HepG2 (cell line): Measurements from ENCODE around the gene IZUMO4.

Experiments used
- HES4 ChIP-seq: sonication (generic); formaldehyde crosslinking; IDR thresholded peaks from 2 replicates; pipeline ENCODE4 v1.9.0; 2021; ENCODE audit warnings: mild to moderate bottlenecking, missing genetic modification reagents, borderline replicate concordance
- RAD21 ChIP-seq: fragments of 450-650 bp; formaldehyde crosslinking; IDR thresholded peaks from 2 replicates; pipeline ENCODE4 v1.5.0; 2020; ENCODE audit warnings: mild to moderate bottlenecking
- ZBTB7A ChIP-seq: sonication (generic); formaldehyde crosslinking; IDR thresholded peaks from 2 replicates; pipeline ENCODE4 v1.8.0; 2022; ENCODE audit warnings: mild to moderate bottlenecking, missing genetic modification reagents
- ZNF557 ChIP-seq: sonication (generic); formaldehyde crosslinking; IDR thresholded peaks from 2 replicates; pipeline ENCODE4 v1.4.0; 2020; ENCODE audit warnings: missing genetic modification reagents

DNA sequence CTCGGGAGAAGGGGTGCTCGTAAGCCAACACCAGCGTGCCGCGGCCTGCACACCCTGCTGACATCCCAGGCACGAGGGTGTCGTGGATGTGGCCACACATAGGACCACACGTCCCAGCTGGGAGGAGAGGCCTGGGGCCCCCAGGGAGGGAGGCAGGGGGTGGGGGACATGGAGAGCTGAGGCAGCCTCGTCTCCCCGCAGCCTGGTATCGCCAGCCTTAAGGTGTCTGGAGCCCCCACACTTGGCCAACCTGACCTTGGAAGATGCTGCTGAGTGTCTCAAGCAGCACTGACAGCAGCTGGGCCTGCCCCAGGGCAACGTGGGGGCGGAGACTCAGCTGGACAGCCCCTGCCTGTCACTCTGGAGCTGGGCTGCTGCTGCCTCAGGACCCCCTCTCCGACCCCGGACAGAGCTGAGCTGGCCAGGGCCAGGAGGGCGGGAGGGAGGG is 2.4 kb downstream of the IZUMO4 start:
- TF ChIP-seq RAD21 (CRISPR knock-in tag) (no peak), HES4 (CRISPR knock-in tag) (no peak), ZNF557 (CRISPR knock-in tag) (no peak), ZBTB7A (no peak)
